Caco-2 (cell line): ENCODE measurements around the gene MKRN3. TPM values are rescaled to one million over a fixed set of nuclear protein-coding genes. Genes with fewer than 3 reads are reported as not detected.

Experiments
- BruUV-seq: library from RNA; stranded (reverse); fragments of 400-500 nt; replicated peaks from 2 replicates; lab custom pipeline; 2021; lab: Mats Ljungman, UMichigan
- CTCF ChIA-PET: fragments of 300-600 bp; sonication (Branson Sonifier 250); formaldehyde crosslinking; loops from one replicate; lab custom pipeline; 2022; ENCODE audit warnings: antibody characterized with exemption; lab: Charles Lee
- POLR2A ChIA-PET: fragments of 300-600 bp; sonication (Branson Sonifier 250); formaldehyde crosslinking; loops from one replicate; lab custom pipeline; 2022; ENCODE audit warnings: antibody characterized with exemption; lab: Charles Lee
- DNase-seq, 2 experiments: peaks; one replicate each; pipeline versions ENCODE4 v3.0.0 to v3.0.0-alpha.2; 2020 to 2022
- H3K27me3 ChIP-seq: replicated peaks from 2 replicates; pipeline ENCODE4 v1.6.0; 2011; ENCODE audit warnings: low read length; ENCODE audit not compliant: control insufficient read depth, insufficient read depth
- H3K36me3 ChIP-seq: 2 replicates; pipeline ENCODE4 v1.5.1; 2011; ENCODE audit warnings: low read length; ENCODE audit not compliant: control insufficient read depth, insufficient read depth
- H3K4me1 ChIP-seq: fragments of 250-450 bp; sonication (Bioruptor Pico); 2 replicates; pipeline ENCODE4 v1.5.1; 2020; ENCODE audit warnings: mild to moderate bottlenecking
- H3K4me3 ChIP-seq: 2 replicates; pipeline ENCODE4 v1.5.1; 2011; ENCODE audit warnings: low read depth, mild to moderate bottlenecking, control low read depth, low read length
- H3K9me3 ChIP-seq: fragments of 250-450 bp; sonication (Bioruptor Pico); 2 replicates; pipeline ENCODE4 v1.5.1; 2020; ENCODE audit warnings: mild to moderate bottlenecking, moderate library complexity
- H3K27ac Mint-ChIP-seq: one replicate; pipeline ENCODE4 v1.8.0; 2022; ENCODE audit warnings: mixed read lengths; ENCODE audit not compliant: unreplicated experiment
- H3K27me3 Mint-ChIP-seq: one replicate; pipeline ENCODE4 v1.8.0; 2022; ENCODE audit warnings: mixed read lengths; ENCODE audit not compliant: insufficient read depth, unreplicated experiment
- H3K36me3 Mint-ChIP-seq: one replicate; pipeline ENCODE4 v1.8.0; 2022; ENCODE audit warnings: mild to moderate bottlenecking, mixed read lengths; ENCODE audit not compliant: insufficient read depth, unreplicated experiment
- H3K4me1 Mint-ChIP-seq: one replicate; pipeline ENCODE4 v1.8.0; 2022; ENCODE audit warnings: low read depth, mixed read lengths; ENCODE audit not compliant: unreplicated experiment
- H3K4me3 Mint-ChIP-seq: one replicate; pipeline ENCODE4 v1.8.0; 2022; ENCODE audit warnings: mild to moderate bottlenecking, moderate library complexity, mixed read lengths; ENCODE audit not compliant: unreplicated experiment
- H3K9me3 Mint-ChIP-seq: one replicate; pipeline ENCODE4 v1.8.0; 2022; ENCODE audit warnings: mixed read lengths; ENCODE audit not compliant: unreplicated experiment
- intact Hi-C: fragments of 100-400 bp; cut with micrococcal nuclease; formaldehyde crosslinking; loops from one replicate; pipeline ENCODE4 v1.10.0; 2022; ENCODE audit not compliant: unreplicated experiment
- total RNA-seq: library from RNA; stranded (reverse); gene quantifications from 2 replicates; pipeline ENCODE4 v1.2.3, GENCODE V29; 2022
- TF ChIP-seq, protein P1 (sequence below), 2 experiments: fragments of 200-600 bp in 1 of 2; IDR thresholded peaks; 1 replicate in 1 of 2; 2 replicates in 1 of 2; pipeline versions ENCODE4 v1.5.1 to v1.8.0; 2011 to 2022; ENCODE audit warnings: antibody characterized with exemption in 1 of 2, control low read depth in 1 of 2, inconsistent platforms in 1 of 2, low read depth in 1 of 2, low read length in 1 of 2, mild to moderate bottlenecking in 1 of 2, moderate library complexity in 1 of 2; ENCODE audit not compliant: insufficient read depth in 1 of 2, severe bottlenecking in 1 of 2, unreplicated experiment in 1 of 2

MKRN3 gene
- total RNA-seq, 1 experiment from 2014 or later, result 15.2 TPM

DNA sequence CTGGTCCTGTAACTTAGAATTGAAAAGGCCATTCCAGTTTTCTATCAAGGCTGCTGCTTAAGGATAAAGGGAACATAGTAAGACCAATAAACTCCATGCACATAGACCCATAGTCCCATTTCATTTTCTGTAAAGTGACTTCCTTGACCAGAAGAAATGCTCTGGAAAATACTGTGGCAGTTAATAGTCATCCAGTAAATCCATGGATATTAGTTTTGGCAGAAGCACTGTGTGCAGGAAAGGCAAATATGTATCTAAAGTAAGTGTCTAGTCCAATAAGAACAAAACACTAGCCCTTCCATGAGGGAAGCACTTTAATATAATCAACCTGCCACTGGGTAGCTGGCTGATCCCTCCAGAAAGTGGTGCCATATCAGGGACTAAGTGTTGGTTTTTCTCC lies 19.3 kb upstream of the MKRN3 start:
- Histone ChIP-seq H3K4me3 (no peak overlapping the region), H3K9me3 (no peaks in the 10 kb centered on the region), H3K27me3 (no peaks in the 10 kb centered on the region), H3K4me1 (no peaks in the 10 kb centered on the region), H3K36me3 (no peaks in the 10 kb centered on the region)
- DNase-seq, result no peak
- Mint-ChIP-seq H3K4me1 (no peaks in the 10 kb centered on the region), H3K9me3 (no peaks in the 10 kb centered on the region), H3K27ac (no peak overlapping the region), H3K27me3 (no peaks in the 10 kb centered on the region), H3K36me3 (no peaks in the 10 kb centered on the region), H3K4me3 (no peak overlapping the region)
- TF ChIP-seq, protein P1, sequence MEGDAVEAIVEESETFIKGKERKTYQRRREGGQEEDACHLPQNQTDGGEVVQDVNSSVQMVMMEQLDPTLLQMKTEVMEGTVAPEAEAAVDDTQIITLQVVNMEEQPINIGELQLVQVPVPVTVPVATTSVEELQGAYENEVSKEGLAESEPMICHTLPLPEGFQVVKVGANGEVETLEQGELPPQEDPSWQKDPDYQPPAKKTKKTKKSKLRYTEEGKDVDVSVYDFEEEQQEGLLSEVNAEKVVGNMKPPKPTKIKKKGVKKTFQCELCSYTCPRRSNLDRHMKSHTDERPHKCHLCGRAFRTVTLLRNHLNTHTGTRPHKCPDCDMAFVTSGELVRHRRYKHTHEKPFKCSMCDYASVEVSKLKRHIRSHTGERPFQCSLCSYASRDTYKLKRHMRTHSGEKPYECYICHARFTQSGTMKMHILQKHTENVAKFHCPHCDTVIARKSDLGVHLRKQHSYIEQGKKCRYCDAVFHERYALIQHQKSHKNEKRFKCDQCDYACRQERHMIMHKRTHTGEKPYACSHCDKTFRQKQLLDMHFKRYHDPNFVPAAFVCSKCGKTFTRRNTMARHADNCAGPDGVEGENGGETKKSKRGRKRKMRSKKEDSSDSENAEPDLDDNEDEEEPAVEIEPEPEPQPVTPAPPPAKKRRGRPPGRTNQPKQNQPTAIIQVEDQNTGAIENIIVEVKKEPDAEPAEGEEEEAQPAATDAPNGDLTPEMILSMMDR (IDR thresholded peaks at IDR 0.05; ENCODE audit: insufficient read depth in 1 of 2, low read depth in 1 of 2, low read length in 1 of 2, severe bottlenecking in 1 of 2, unreplicated experiment in 1 of 2), result no peak
- no TSS peak for BruUV-seq
- intact Hi-C loops, result no loop called here
- ChIA-PET CTCF (no interaction called here), POLR2A (no interaction called here)

DNA sequence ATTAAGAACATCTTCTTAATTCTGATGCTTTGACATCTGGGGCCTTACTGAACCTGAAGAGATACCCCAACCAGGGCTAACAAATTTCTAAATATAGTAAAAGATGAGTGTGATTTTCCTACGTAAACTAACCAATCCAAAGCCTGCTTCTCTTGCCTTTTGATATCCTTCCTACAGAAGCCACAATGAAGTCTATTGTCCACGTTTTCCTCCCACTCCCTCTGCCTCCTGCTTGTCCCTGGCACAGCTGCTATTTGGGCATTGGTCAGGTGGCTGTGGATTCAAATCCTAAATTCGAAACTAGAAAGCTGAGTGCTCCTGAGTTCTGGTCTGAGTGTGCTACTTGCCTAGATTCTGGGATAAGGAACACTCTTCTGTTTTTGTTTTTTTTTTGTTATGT lies 17.4 kb upstream of the MKRN3 start:
- ChIA-PET CTCF (no interaction called here), POLR2A (no interaction called here)
- Mint-ChIP-seq H3K4me1 (no peaks in the 10 kb centered on the region), H3K4me3 (no peak overlapping the region), H3K36me3 (no peaks in the 10 kb centered on the region), H3K27ac (no peak overlapping the region), H3K9me3 (no peaks in the 10 kb centered on the region), H3K27me3 (no peaks in the 10 kb centered on the region)
- BruUV-seq, result no TSS peak
- intact Hi-C loops, result no loop called here
- H3K9me3 ChIP-seq, result no peaks in the 10 kb centered on the region
- H3K36me3 ChIP-seq, result no peaks in the 10 kb centered on the region
- DNase-seq, result no peak
- TF ChIP-seq, protein P1 (IDR thresholded peaks at IDR 0.05; ENCODE audit: insufficient read depth in 1 of 2, low read depth in 1 of 2, low read length in 1 of 2, severe bottlenecking in 1 of 2, unreplicated experiment in 1 of 2), result no peak
- H3K4me1 ChIP-seq, result no peaks in the 10 kb centered on the region
- no peaks in the 10 kb centered on the region for H3K27me3 ChIP-seq
- H3K4me3 ChIP-seq, result no peak overlapping the region

DNA sequence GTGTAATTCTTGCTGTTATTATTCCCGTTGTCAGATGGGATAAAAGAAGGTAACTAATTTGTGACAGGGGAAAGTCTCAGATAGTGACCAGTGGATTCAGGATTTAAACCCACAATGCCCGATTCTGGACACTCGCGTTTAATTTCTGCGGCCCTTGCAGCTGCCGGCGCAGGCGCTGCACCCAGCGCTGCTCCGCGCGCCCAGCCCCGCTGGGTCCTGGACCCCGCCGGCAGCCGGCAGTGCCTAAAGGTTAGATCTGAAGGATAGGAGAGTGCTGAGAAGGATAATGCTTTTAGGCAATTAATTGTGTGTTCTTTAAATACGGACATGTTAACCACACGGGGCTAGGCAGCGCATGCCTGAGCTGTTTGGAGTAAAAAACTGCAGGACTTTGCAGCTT lies 3.6 kb upstream of the MKRN3 start:
- peaks cover 18% of the 10 kb centered on the region for H3K36me3 Mint-ChIP-seq
- peaks cover 2% of the 10 kb centered on the region; the same call in 1 of the 2 replicates for H3K36me3 ChIP-seq
- no peak overlapping the region for H3K4me3 ChIP-seq
- no peaks in the 10 kb centered on the region for H3K27me3 ChIP-seq
- TF ChIP-seq, protein P1 (IDR thresholded peaks at IDR 0.05; ENCODE audit: insufficient read depth in 1 of 2, low read depth in 1 of 2, low read length in 1 of 2, severe bottlenecking in 1 of 2, unreplicated experiment in 1 of 2), result no peak
- no peak overlapping the region for H3K27ac Mint-ChIP-seq
- no TSS peak for BruUV-seq
- intact Hi-C loops, result loop anchor here (1.0 kb wide), 1 partner anchor 61 kb away; no protein-coding TSS in a partner anchor
- no peaks in the 10 kb centered on the region for H3K9me3 ChIP-seq
- H3K9me3 Mint-ChIP-seq, result no peaks in the 10 kb centered on the region
- H3K27me3 Mint-ChIP-seq, result no peaks in the 10 kb centered on the region
- H3K4me3 Mint-ChIP-seq, result no peak overlapping the region
- H3K4me1 Mint-ChIP-seq, result no peaks in the 10 kb centered on the region
- no peak for DNase-seq
- CTCF ChIA-PET, result no interaction called here
- H3K4me1 ChIP-seq, result peaks cover 9% of the 10 kb centered on the region
- POLR2A ChIA-PET, result no interaction called here
